Stomach (tissue), 4 donors: ENCODE results near the gene PIK3CB.

Experiments used
- EP300 ChIP-seq: sonication (generic); formaldehyde crosslinking; IDR thresholded peaks from one replicate; pipeline ENCODE4 v1.6.1; 2017; ENCODE audit warnings: antibody characterized with exemption
- POLR2AphosphoS5 ChIP-seq, 3 donors: sonication (generic); formaldehyde crosslinking; IDR thresholded peaks; one replicate each; pipeline ENCODE4 v1.6.1; 2016; ENCODE audit warnings: antibody characterized with exemption in 3 of 3
- TF ChIP-seq, protein P1 (sequence below), 7 experiments: fragments of 450-650 bp in 4 of 7; fragments of 200-600 bp in 3 of 7; sonication (generic) in 3 of 7; IDR thresholded peaks; one replicate each; pipeline ENCODE4 v1.5.1; 2016 to 2019; ENCODE audit warnings: antibody characterized with exemption in 7 of 7, control low read depth in 2 of 7, mild to moderate bottlenecking in 1 of 7

- TF ChIP-seq EP300 (no peak), POLR2AphosphoS5 (IDR thresholded peaks at IDR 0.05) (peak in 1 of 3 donors; percentile 12)
- TF ChIP-seq, protein P1, sequence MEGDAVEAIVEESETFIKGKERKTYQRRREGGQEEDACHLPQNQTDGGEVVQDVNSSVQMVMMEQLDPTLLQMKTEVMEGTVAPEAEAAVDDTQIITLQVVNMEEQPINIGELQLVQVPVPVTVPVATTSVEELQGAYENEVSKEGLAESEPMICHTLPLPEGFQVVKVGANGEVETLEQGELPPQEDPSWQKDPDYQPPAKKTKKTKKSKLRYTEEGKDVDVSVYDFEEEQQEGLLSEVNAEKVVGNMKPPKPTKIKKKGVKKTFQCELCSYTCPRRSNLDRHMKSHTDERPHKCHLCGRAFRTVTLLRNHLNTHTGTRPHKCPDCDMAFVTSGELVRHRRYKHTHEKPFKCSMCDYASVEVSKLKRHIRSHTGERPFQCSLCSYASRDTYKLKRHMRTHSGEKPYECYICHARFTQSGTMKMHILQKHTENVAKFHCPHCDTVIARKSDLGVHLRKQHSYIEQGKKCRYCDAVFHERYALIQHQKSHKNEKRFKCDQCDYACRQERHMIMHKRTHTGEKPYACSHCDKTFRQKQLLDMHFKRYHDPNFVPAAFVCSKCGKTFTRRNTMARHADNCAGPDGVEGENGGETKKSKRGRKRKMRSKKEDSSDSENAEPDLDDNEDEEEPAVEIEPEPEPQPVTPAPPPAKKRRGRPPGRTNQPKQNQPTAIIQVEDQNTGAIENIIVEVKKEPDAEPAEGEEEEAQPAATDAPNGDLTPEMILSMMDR (IDR thresholded peaks at IDR 0.05): no peak
Observed at GRCh38 chr3:138799822-138800221, 34.9 kb downstream of the PIK3CB start.
